Measurements from ENCODE around the gene TK2. TPM values are rescaled to one million over a fixed set of nuclear protein-coding genes. Genes with fewer than 3 reads are reported as not detected.
A peak's percentile ranks its signal among the peaks of the same experiment; 100 is the strongest.
"Not testable (repeated sequence)": the region's sequence is repeated elsewhere in the genome, so short reads cannot be mapped to it uniquely, and the experiment has no call there.

Gene TK2
- total RNA-seq, 2 donors from 2014 or later, result 7.9 to 11.5 TPM

- Mint-ChIP-seq H3K9me3 (peaks cover 8% of the 10 kb centered on the region), H3K36me3 (ENCODE audit: low read depth) (peaks cover 19% of the 10 kb centered on the region), H3K4me3 (no peak overlapping the region), H3K4me1 (peaks cover 23% of the 10 kb centered on the region), H3K27me3 (ENCODE audit: insufficient read depth) (no peaks in the 10 kb centered on the region), H3K27ac (peak overlapping the region; percentile 64)
- Histone ChIP-seq H3K4me1 (ENCODE audit: control insufficient read depth, insufficient read depth, low read length) (no peaks in the 10 kb centered on the region), H3K36me3 (ENCODE audit: control insufficient read depth, insufficient read depth, low read length) (no peaks in the 10 kb centered on the region), H3K4me3 (ENCODE audit: low read length) (no peak overlapping the region), H3K9ac (ENCODE audit: extremely low read depth, low read length, poor library complexity, severe bottlenecking) (no peak overlapping the region), H3K9me3 (ENCODE audit: control insufficient read depth, low read length) (no peaks in the 10 kb centered on the region), H3K27me3 (ENCODE audit: control insufficient read depth, insufficient read depth, low read length, poor library complexity, severe bottlenecking) (no peaks in the 10 kb centered on the region), H3K27ac (ENCODE audit: low read depth, low read length) (no peak overlapping the region)
- TF ChIP-seq, protein P1, sequence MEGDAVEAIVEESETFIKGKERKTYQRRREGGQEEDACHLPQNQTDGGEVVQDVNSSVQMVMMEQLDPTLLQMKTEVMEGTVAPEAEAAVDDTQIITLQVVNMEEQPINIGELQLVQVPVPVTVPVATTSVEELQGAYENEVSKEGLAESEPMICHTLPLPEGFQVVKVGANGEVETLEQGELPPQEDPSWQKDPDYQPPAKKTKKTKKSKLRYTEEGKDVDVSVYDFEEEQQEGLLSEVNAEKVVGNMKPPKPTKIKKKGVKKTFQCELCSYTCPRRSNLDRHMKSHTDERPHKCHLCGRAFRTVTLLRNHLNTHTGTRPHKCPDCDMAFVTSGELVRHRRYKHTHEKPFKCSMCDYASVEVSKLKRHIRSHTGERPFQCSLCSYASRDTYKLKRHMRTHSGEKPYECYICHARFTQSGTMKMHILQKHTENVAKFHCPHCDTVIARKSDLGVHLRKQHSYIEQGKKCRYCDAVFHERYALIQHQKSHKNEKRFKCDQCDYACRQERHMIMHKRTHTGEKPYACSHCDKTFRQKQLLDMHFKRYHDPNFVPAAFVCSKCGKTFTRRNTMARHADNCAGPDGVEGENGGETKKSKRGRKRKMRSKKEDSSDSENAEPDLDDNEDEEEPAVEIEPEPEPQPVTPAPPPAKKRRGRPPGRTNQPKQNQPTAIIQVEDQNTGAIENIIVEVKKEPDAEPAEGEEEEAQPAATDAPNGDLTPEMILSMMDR (conservative IDR thresholded peaks at IDR 0.05), result no peak
- 92 to 97% methylated on average over 6 to 8 of the region's 8 CpGs for WGBS, 2 experiments (ENCODE audit: insufficient coverage in 1 of 2, insufficient read length in 1 of 2)
- no peak for DNase-seq
Measured at GRCh38 chr16:66516509-66516807, 33.5 kb downstream of the TK2 start.

DNA sequence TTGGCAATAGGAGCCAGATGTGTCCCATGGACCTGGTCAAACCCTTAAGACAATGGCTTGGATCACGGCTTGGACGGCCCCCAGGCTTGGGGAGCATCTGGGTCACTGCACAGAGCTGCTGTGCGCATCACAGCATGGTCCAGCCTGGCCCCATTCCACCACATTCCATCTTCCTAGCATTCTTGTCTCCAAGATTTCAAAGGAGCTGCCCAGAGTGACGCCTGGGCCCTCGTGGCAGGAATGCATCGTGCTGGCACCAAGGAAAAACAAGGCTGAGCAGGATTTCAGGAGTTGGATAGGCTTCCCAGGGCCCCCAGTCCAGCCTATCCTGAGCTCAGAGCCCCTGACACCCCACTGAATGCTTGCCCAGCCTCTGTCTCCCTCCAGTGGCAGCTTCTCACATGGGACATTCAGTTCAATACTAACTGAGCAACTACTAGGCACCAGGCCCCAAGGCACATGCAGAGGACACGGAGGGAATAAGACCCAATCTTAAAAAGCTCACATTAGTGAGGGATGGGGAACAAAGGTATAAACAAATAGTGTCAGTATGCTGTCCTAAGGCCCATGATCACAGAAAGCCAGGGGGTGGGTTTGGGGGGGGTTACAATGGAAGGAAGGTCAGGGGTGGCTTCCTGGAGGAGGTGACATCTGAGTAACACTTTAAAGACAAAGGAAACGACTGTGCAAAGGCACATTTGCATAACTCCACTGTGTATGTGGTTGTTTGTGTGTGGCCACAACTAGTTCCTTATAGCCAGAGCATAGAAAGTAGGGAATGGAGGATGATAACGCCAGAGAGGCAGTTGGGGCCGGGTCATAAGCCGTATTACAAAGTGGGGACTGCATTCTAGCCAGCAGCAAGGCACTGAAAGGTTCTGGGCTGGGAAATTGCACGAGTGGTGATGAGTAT is 34.1 kb downstream of the TK2 start:
- Histone ChIP-seq H3K9ac (ENCODE audit: extremely low read depth, low read length, poor library complexity, severe bottlenecking) (no peak overlapping the region), H3K9me3 (ENCODE audit: control insufficient read depth, low read length) (no peaks in the 10 kb centered on the region), H3K27ac (ENCODE audit: low read depth, low read length) (no peak overlapping the region), H3K27me3 (ENCODE audit: control insufficient read depth, insufficient read depth, low read length, poor library complexity, severe bottlenecking) (no peaks in the 10 kb centered on the region), H3K4me3 (ENCODE audit: low read length) (no peak overlapping the region), H3K4me1 (ENCODE audit: control insufficient read depth, insufficient read depth, low read length) (no peaks in the 10 kb centered on the region), H3K36me3 (ENCODE audit: control insufficient read depth, insufficient read depth, low read length) (no peaks in the 10 kb centered on the region)
- 89 to 92% methylated on average over 9 to 12 of the region's 12 CpGs for WGBS, 2 experiments (ENCODE audit: insufficient coverage in 1 of 2, insufficient read length in 1 of 2)
- H3K36me3 Mint-ChIP-seq (ENCODE audit: low read depth), result peaks cover 19% of the 10 kb centered on the region
- peak overlapping the region; percentile 64 for H3K27ac Mint-ChIP-seq
- TF ChIP-seq, protein P1 (conservative IDR thresholded peaks at IDR 0.05), result peak; percentile 55
- no peak overlapping the region for H3K4me3 Mint-ChIP-seq
- peaks cover 23% of the 10 kb centered on the region for H3K4me1 Mint-ChIP-seq
- DNase-seq, result peak; percentile 71
- no peaks in the 10 kb centered on the region for H3K27me3 Mint-ChIP-seq (ENCODE audit: insufficient read depth)
- H3K9me3 Mint-ChIP-seq, result peaks cover 8% of the 10 kb centered on the region

GRCh38 chr16:66514980-66515595 is 34.8 kb downstream of the TK2 start:
- not testable (repeated sequence) for DNase-seq; H3K4me1 ChIP-seq (ENCODE audit: control insufficient read depth, insufficient read depth, low read length); H3K36me3 ChIP-seq (ENCODE audit: control insufficient read depth, insufficient read depth, low read length); H3K27me3 ChIP-seq (ENCODE audit: control insufficient read depth, insufficient read depth, low read length, poor library complexity, severe bottlenecking); H3K9ac ChIP-seq (ENCODE audit: extremely low read depth, low read length, poor library complexity, severe bottlenecking); H3K9me3 ChIP-seq (ENCODE audit: control insufficient read depth, low read length); H3K27ac ChIP-seq (ENCODE audit: low read depth, low read length); H3K4me3 Mint-ChIP-seq; H3K27me3 Mint-ChIP-seq (ENCODE audit: insufficient read depth); H3K9me3 Mint-ChIP-seq; H3K4me3 ChIP-seq (ENCODE audit: low read length)
- 94 to 100% methylated on average over 3 to 8 of the region's 10 CpGs for WGBS, 2 experiments (ENCODE audit: insufficient coverage in 1 of 2, insufficient read length in 1 of 2)
- Mint-ChIP-seq H3K4me1 (peaks cover 23% of the 10 kb centered on the region), H3K36me3 (ENCODE audit: low read depth) (peaks cover 19% of the 10 kb centered on the region), H3K27ac (peak overlapping the region; percentile 68)

DNA sequence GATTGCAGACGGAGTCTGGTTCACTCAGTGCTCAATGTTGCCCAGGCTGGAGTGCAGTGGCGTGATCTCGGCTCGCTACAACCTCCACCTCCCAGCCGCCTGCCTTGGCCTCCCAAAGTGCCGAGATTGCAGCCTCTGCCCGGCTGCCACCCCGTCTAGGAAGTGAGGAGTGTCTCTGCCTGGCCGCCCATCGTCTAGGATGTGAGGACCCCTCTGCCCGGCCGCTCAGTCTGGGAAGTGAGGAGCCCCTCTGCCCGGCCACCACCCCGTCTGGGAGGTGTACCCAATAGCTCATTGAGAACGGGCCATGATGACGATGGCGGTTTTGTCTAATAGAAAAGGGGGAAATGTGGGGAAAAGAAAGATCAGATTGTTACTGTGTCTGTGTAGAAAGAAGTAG is 35.5 kb downstream of the TK2 start:
- H3K4me1 ChIP-seq (ENCODE audit: control insufficient read depth, insufficient read depth, low read length); H3K27me3 Mint-ChIP-seq (ENCODE audit: insufficient read depth); DNase-seq; H3K4me3 ChIP-seq (ENCODE audit: low read length); H3K36me3 ChIP-seq (ENCODE audit: control insufficient read depth, insufficient read depth, low read length); H3K27ac ChIP-seq (ENCODE audit: low read depth, low read length); H3K9me3 ChIP-seq (ENCODE audit: control insufficient read depth, low read length); H3K4me3 Mint-ChIP-seq; H3K9ac ChIP-seq (ENCODE audit: extremely low read depth, low read length, poor library complexity, severe bottlenecking); H3K27me3 ChIP-seq (ENCODE audit: control insufficient read depth, insufficient read depth, low read length, poor library complexity, severe bottlenecking); H3K27ac Mint-ChIP-seq; H3K9me3 Mint-ChIP-seq: not testable (repeated sequence)
- WGBS, 2 experiments (ENCODE audit: insufficient coverage in 1 of 2, insufficient read length in 1 of 2), result 97 to 100% methylated on average over 2 to 12 of the region's 17 CpGs
- peaks cover 17% of the 10 kb centered on the region for H3K36me3 Mint-ChIP-seq (ENCODE audit: low read depth)
- peaks cover 23% of the 10 kb centered on the region for H3K4me1 Mint-ChIP-seq
